Keratinocyte (primary cell): Measurements from ENCODE around the gene SDF4. TPM values are rescaled to one million over a fixed set of nuclear protein-coding genes. Genes with fewer than 3 reads are reported as not detected.

Experiments
- DNase-seq: peaks from one replicate; pipeline ENCODE4 v3.0.0-alpha.2; 2011; ENCODE audit warnings: low read depth, missing footprints, low spot score
- FAIRE-seq: peaks from 2 replicates; lab custom pipeline; 2011; peaks lifted over from hg19 to GRCh38; lab: Jason Lieb, UNC
- H2AFZ ChIP-seq: 2 replicates; pipeline ENCODE4 v1.6.0; 2012; ENCODE audit warnings: low read length, control low read depth, inconsistent platforms; ENCODE audit not compliant: control insufficient read depth
- H3K27ac ChIP-seq: 2 replicates; pipeline ENCODE4 v1.5.1; 2011; ENCODE audit warnings: low read length; ENCODE audit not compliant: control insufficient read depth, insufficient read depth
- H3K27me3 ChIP-seq: 3 replicates; pipeline ENCODE4 v1.6.0; 2011; ENCODE audit warnings: low read length; ENCODE audit not compliant: control insufficient read depth, insufficient read depth; ENCODE audit errors: extremely low read depth
- H3K36me3 ChIP-seq, 2 experiments: 2 replicates in 1 of 2; 3 replicates in 1 of 2; pipeline ENCODE4 v1.5.1; 2011; ENCODE audit warnings: low read length in 2 of 2, mild to moderate bottlenecking in 1 of 2; ENCODE audit not compliant: control insufficient read depth in 2 of 2, insufficient read depth in 2 of 2; ENCODE audit errors: extremely low read depth in 1 of 2
- H3K4me1 ChIP-seq: 3 replicates; pipeline ENCODE4 v1.5.1; 2011; ENCODE audit warnings: low read length; ENCODE audit not compliant: control insufficient read depth, insufficient read depth; ENCODE audit errors: extremely low read depth
- H3K4me2 ChIP-seq: 3 replicates; pipeline ENCODE4 v1.6.0; 2011; ENCODE audit warnings: low read depth, low read length; ENCODE audit not compliant: control insufficient read depth, insufficient read depth; ENCODE audit errors: extremely low read depth
- H3K4me3 ChIP-seq, 3 experiments: fragments of 200-600 bp in 1 of 3; sonication (generic) in 1 of 3; 2 replicates in 2 of 3; 3 replicates in 1 of 3; pipeline ENCODE4 v1.5.1; 2011 to 2016; ENCODE audit warnings: low read length in 3 of 3, mild to moderate bottlenecking in 3 of 3, control low read depth in 2 of 3, inconsistent platforms in 1 of 3, low read depth in 1 of 3, mixed read lengths in 1 of 3, mixed run types in 1 of 3, moderate library complexity in 1 of 3; ENCODE audit not compliant: control insufficient read depth in 2 of 3, insufficient read depth in 2 of 3; ENCODE audit errors: extremely low read depth in 1 of 3
- H3K79me2 ChIP-seq: 2 replicates; pipeline ENCODE4 v1.6.0; 2012; ENCODE audit warnings: low read length; ENCODE audit not compliant: control insufficient read depth, insufficient read depth
- H3K9ac ChIP-seq: 3 replicates; pipeline ENCODE4 v1.6.0; 2011; ENCODE audit warnings: low read length; ENCODE audit not compliant: control insufficient read depth, insufficient read depth; ENCODE audit errors: extremely low read depth
- H3K9me1 ChIP-seq: 3 replicates; pipeline ENCODE4 v1.6.0; 2011; ENCODE audit warnings: low read length; ENCODE audit not compliant: control insufficient read depth, insufficient read depth; ENCODE audit errors: extremely low read depth
- H3K9me3 ChIP-seq: 2 replicates; pipeline ENCODE4 v1.5.1; 2012; ENCODE audit warnings: low read depth, low read length; ENCODE audit not compliant: control insufficient read depth
- H4K20me1 ChIP-seq: 3 replicates; pipeline ENCODE4 v1.6.0; 2011; ENCODE audit warnings: low read length; ENCODE audit not compliant: control insufficient read depth, insufficient read depth; ENCODE audit errors: extremely low read depth
- CTCF ChIP-seq, 3 experiments: IDR thresholded peaks in 1 of 3; conservative IDR thresholded peaks in 1 of 3; optimal IDR thresholded peaks in 1 of 3; 2 replicates in 2 of 3; 3 replicates in 1 of 3; pipeline versions ENCODE3 to v1.5.1; 2011; ENCODE audit warnings: low read length in 3 of 3, mild to moderate bottlenecking in 3 of 3, moderate library complexity in 2 of 3, control low read depth in 1 of 3, inconsistent platforms in 1 of 3; ENCODE audit not compliant: insufficient read depth in 2 of 3; ENCODE audit errors: extremely low read depth in 1 of 3
- EZH2 ChIP-seq: IDR thresholded peaks from one replicate; pipeline ENCODE4 v1.6.1; 2012; ENCODE audit warnings: inconsistent platforms, mild to moderate bottlenecking, low read length, moderate library complexity
- dilution Hi-C: fragments of 300-500 bp; cut with MboI; formaldehyde crosslinking; loops from one replicate; pipeline ENCODE4 v1.7.0; 2020; ENCODE audit warnings: low sequenced_read_pairs; ENCODE audit not compliant: extremely low pct_ligation_motif_present
- polyA plus RNA-seq, 5 experiments: library from polyadenylated mRNA; depleted of rRNA in 3 of 5; stranded (reverse) in 3 of 5; stranded (forward) in 1 of 5; unstranded in 1 of 5; fragments of >200 nt; gene quantifications; 1 replicate in 1 of 5; 2 replicates in 3 of 5; 3 replicates in 1 of 5; pipeline versions ENCODE4 v1.2.1 to v1.2.3, GENCODE V29; 2011 to 2012; ENCODE audit warnings: missing spikeins in 2 of 5, low read depth in 1 of 5, low replicate concordance in 1 of 5

The SDF4 gene
- polyA plus RNA-seq, 1 donor (not counting 4 experiments of a cell fraction or from before 2014, with no cell fraction given) = 66.3 TPM

GRCh38 chr1:1237874-1238701, 6.3 kb upstream of the SDF4 start:
- FAIRE-seq (no peak), DNase-seq (no peak)
- TF ChIP-seq EZH2 (peak; percentile 20), CTCF (optimal IDR thresholded peaks at IDR 0.05 in 1 of 3, IDR thresholded peaks at IDR 0.05 in 1 of 3, conservative IDR thresholded peaks at IDR 0.05 in 1 of 3; ENCODE audit: extremely low read depth in 1 of 3, insufficient read depth in 2 of 3, low read length in 3 of 3) (peak in 1 of 3 experiments; percentile 7)
- dilution Hi-C loops = no loop called here
- peak overlapping the region; percentile 45 for H3K4me2 ChIP-seq
- H3K79me2 ChIP-seq = peaks cover 11% of the 10 kb centered on the region
- peaks cover 6% of the 10 kb centered on the region for H3K27me3 ChIP-seq
- peak overlapping the region; percentile 62 for H2AFZ ChIP-seq
- H3K27ac ChIP-seq = no peak overlapping the region
- peak overlapping the region; percentile 50 for H3K9ac ChIP-seq
- no peaks in the 10 kb centered on the region for H3K9me3 ChIP-seq
- peak overlapping the region in 1 of 3 experiments; percentile 13 for H3K4me3 ChIP-seq
- H4K20me1 ChIP-seq = no peaks in the 10 kb centered on the region
- H3K4me1 ChIP-seq = peaks cover 15% of the 10 kb centered on the region
- H3K9me1 ChIP-seq = no peaks in the 10 kb centered on the region
- peaks cover 0 to 3% of the 10 kb centered on the region in 2 experiments for H3K36me3 ChIP-seq

- H3K4me1 ChIP-seq = peaks cover 15% of the 10 kb centered on the region
Measured at GRCh38 chr1:1236945-1237873, 5.4 kb upstream of the SDF4 start.

More at GRCh38 chr1:1236945-1237873, 5.4 kb upstream of the SDF4 start:
- dilution Hi-C loops = no loop called here
- FAIRE-seq = no peak
- Histone ChIP-seq H2AFZ (no peak overlapping the region), H4K20me1 (no peaks in the 10 kb centered on the region), H3K9me1 (no peaks in the 10 kb centered on the region), H3K9me3 (peaks cover 4% of the 10 kb centered on the region), H3K79me2 (peaks cover 17% of the 10 kb centered on the region), H3K4me2 (no peak overlapping the region), H3K4me3 (no peak overlapping the region), H3K27ac (no peak overlapping the region), H3K36me3 (peaks cover 0 to 3% of the 10 kb centered on the region in 2 experiments), H3K27me3 (peaks cover 6% of the 10 kb centered on the region), H3K9ac (peak overlapping the region; percentile 50)
- no peak for DNase-seq
- no peak for TF ChIP-seq EZH2
- no peak for TF ChIP-seq CTCF (optimal IDR thresholded peaks at IDR 0.05 in 1 of 3, IDR thresholded peaks at IDR 0.05 in 1 of 3, conservative IDR thresholded peaks at IDR 0.05 in 1 of 3; ENCODE audit: extremely low read depth in 1 of 3, insufficient read depth in 2 of 3, low read length in 3 of 3)
